Keratinocyte (primary cell): ENCODE results near the gene FHIT. TPM values are rescaled to one million over a fixed set of nuclear protein-coding genes. Genes with fewer than 3 reads are reported as not detected.

ENCODE experiments used
- DNase-seq: peaks from one replicate; pipeline ENCODE4 v3.0.0-alpha.2; 2011; ENCODE audit warnings: low read depth, missing footprints, low spot score
- FAIRE-seq: peaks from 2 replicates; lab custom pipeline; 2011; peaks lifted over from hg19 to GRCh38; lab: Jason Lieb, UNC
- H2AFZ ChIP-seq: 2 replicates; pipeline ENCODE4 v1.6.0; 2012; ENCODE audit warnings: low read length, control low read depth, inconsistent platforms; ENCODE audit not compliant: control insufficient read depth
- H3K27ac ChIP-seq: 2 replicates; pipeline ENCODE4 v1.5.1; 2011; ENCODE audit warnings: low read length; ENCODE audit not compliant: control insufficient read depth, insufficient read depth
- H3K27me3 ChIP-seq: 3 replicates; pipeline ENCODE4 v1.6.0; 2011; ENCODE audit warnings: low read length; ENCODE audit not compliant: control insufficient read depth, insufficient read depth; ENCODE audit errors: extremely low read depth
- H3K36me3 ChIP-seq, 2 experiments: 2 replicates in 1 of 2; 3 replicates in 1 of 2; pipeline ENCODE4 v1.5.1; 2011; ENCODE audit warnings: low read length in 2 of 2, mild to moderate bottlenecking in 1 of 2; ENCODE audit not compliant: control insufficient read depth in 2 of 2, insufficient read depth in 2 of 2; ENCODE audit errors: extremely low read depth in 1 of 2
- H3K4me1 ChIP-seq: 3 replicates; pipeline ENCODE4 v1.5.1; 2011; ENCODE audit warnings: low read length; ENCODE audit not compliant: control insufficient read depth, insufficient read depth; ENCODE audit errors: extremely low read depth
- H3K4me2 ChIP-seq: 3 replicates; pipeline ENCODE4 v1.6.0; 2011; ENCODE audit warnings: low read depth, low read length; ENCODE audit not compliant: control insufficient read depth, insufficient read depth; ENCODE audit errors: extremely low read depth
- H3K4me3 ChIP-seq, 3 experiments: fragments of 200-600 bp in 1 of 3; sonication (generic) in 1 of 3; 2 replicates in 2 of 3; 3 replicates in 1 of 3; pipeline ENCODE4 v1.5.1; 2011 to 2016; ENCODE audit warnings: low read length in 3 of 3, mild to moderate bottlenecking in 3 of 3, control low read depth in 2 of 3, inconsistent platforms in 1 of 3, low read depth in 1 of 3, mixed read lengths in 1 of 3, mixed run types in 1 of 3, moderate library complexity in 1 of 3; ENCODE audit not compliant: control insufficient read depth in 2 of 3, insufficient read depth in 2 of 3; ENCODE audit errors: extremely low read depth in 1 of 3
- H3K79me2 ChIP-seq: 2 replicates; pipeline ENCODE4 v1.6.0; 2012; ENCODE audit warnings: low read length; ENCODE audit not compliant: control insufficient read depth, insufficient read depth
- H3K9ac ChIP-seq: 3 replicates; pipeline ENCODE4 v1.6.0; 2011; ENCODE audit warnings: low read length; ENCODE audit not compliant: control insufficient read depth, insufficient read depth; ENCODE audit errors: extremely low read depth
- H3K9me1 ChIP-seq: 3 replicates; pipeline ENCODE4 v1.6.0; 2011; ENCODE audit warnings: low read length; ENCODE audit not compliant: control insufficient read depth, insufficient read depth; ENCODE audit errors: extremely low read depth
- H3K9me3 ChIP-seq: 2 replicates; pipeline ENCODE4 v1.5.1; 2012; ENCODE audit warnings: low read depth, low read length; ENCODE audit not compliant: control insufficient read depth
- H4K20me1 ChIP-seq: 3 replicates; pipeline ENCODE4 v1.6.0; 2011; ENCODE audit warnings: low read length; ENCODE audit not compliant: control insufficient read depth, insufficient read depth; ENCODE audit errors: extremely low read depth
- CTCF ChIP-seq, 3 experiments: IDR thresholded peaks in 1 of 3; conservative IDR thresholded peaks in 1 of 3; optimal IDR thresholded peaks in 1 of 3; 2 replicates in 2 of 3; 3 replicates in 1 of 3; pipeline versions ENCODE3 to v1.5.1; 2011; ENCODE audit warnings: low read length in 3 of 3, mild to moderate bottlenecking in 3 of 3, moderate library complexity in 2 of 3, control low read depth in 1 of 3, inconsistent platforms in 1 of 3; ENCODE audit not compliant: insufficient read depth in 2 of 3; ENCODE audit errors: extremely low read depth in 1 of 3
- EZH2 ChIP-seq: IDR thresholded peaks from one replicate; pipeline ENCODE4 v1.6.1; 2012; ENCODE audit warnings: inconsistent platforms, mild to moderate bottlenecking, low read length, moderate library complexity
- dilution Hi-C: fragments of 300-500 bp; cut with MboI; formaldehyde crosslinking; loops from one replicate; pipeline ENCODE4 v1.7.0; 2020; ENCODE audit warnings: low sequenced_read_pairs; ENCODE audit not compliant: extremely low pct_ligation_motif_present
- polyA plus RNA-seq, 5 experiments: library from polyadenylated mRNA; depleted of rRNA in 3 of 5; stranded (reverse) in 3 of 5; stranded (forward) in 1 of 5; unstranded in 1 of 5; fragments of >200 nt; gene quantifications; 1 replicate in 1 of 5; 2 replicates in 3 of 5; 3 replicates in 1 of 5; pipeline versions ENCODE4 v1.2.1 to v1.2.3, GENCODE V29; 2011 to 2012; ENCODE audit warnings: missing spikeins in 2 of 5, low read depth in 1 of 5, low replicate concordance in 1 of 5

The FHIT gene
- polyA plus RNA-seq, 1 donor (not counting 4 experiments of a cell fraction or from before 2014, with no cell fraction given) = 2.2 TPM

GRCh38 chr3:60574046-60574769 is 677.0 kb downstream of the FHIT start:
- Histone ChIP-seq H3K9me1 (no peaks in the 10 kb centered on the region), H3K36me3 (no peaks in the 10 kb centered on the region), H3K9ac (no peak overlapping the region), H3K27me3 (no peaks in the 10 kb centered on the region), H2AFZ (no peak overlapping the region), H3K79me2 (no peaks in the 10 kb centered on the region), H3K4me1 (peaks cover 12% of the 10 kb centered on the region), H3K4me3 (no peak overlapping the region), H4K20me1 (no peaks in the 10 kb centered on the region), H3K4me2 (no peak overlapping the region), H3K27ac (no peak overlapping the region), H3K9me3 (no peaks in the 10 kb centered on the region)
- no peak for TF ChIP-seq EZH2
- TF ChIP-seq CTCF (optimal IDR thresholded peaks at IDR 0.05 in 1 of 3, IDR thresholded peaks at IDR 0.05 in 1 of 3, conservative IDR thresholded peaks at IDR 0.05 in 1 of 3; ENCODE audit: extremely low read depth in 1 of 3, insufficient read depth in 2 of 3, low read length in 3 of 3) = no peak
- DNase-seq (no peak), FAIRE-seq (no peak)
- dilution Hi-C loops = no loop called here

- Histone ChIP-seq H4K20me1 (no peaks in the 10 kb centered on the region), H2AFZ (no peak overlapping the region), H3K9me3 (no peaks in the 10 kb centered on the region), H3K36me3 (no peaks in the 10 kb centered on the region), H3K27me3 (no peaks in the 10 kb centered on the region), H3K79me2 (no peaks in the 10 kb centered on the region), H3K4me3 (no peak overlapping the region), H3K9me1 (no peaks in the 10 kb centered on the region), H3K9ac (no peak overlapping the region), H3K4me1 (peaks cover 11% of the 10 kb centered on the region), H3K4me2 (no peak overlapping the region), H3K27ac (no peak overlapping the region)
- no peak for TF ChIP-seq CTCF (optimal IDR thresholded peaks at IDR 0.05 in 1 of 3, IDR thresholded peaks at IDR 0.05 in 1 of 3, conservative IDR thresholded peaks at IDR 0.05 in 1 of 3; ENCODE audit: extremely low read depth in 1 of 3, insufficient read depth in 2 of 3, low read length in 3 of 3)
- no peak for TF ChIP-seq EZH2
- DNase-seq = no peak
- dilution Hi-C loops = no loop called here
- FAIRE-seq = peak; percentile 83
These were observed 677.8 kb downstream of the FHIT start for GRCh38 chr3:60573494-60573893.
